C4-2B (cell line): ENCODE results near the gene PKMYT1.
A peak's percentile ranks its signal among the peaks of the same experiment; 100 is the strongest.

ENCODE experiments used
- H3K27ac ChIP-seq: fragments of 450-650 bp; 2 replicates; pipeline ENCODE4 v1.5.1; 2017
- ZFX ChIP-seq: fragments of 450-650 bp; IDR thresholded peaks from 2 replicates; pipeline ENCODE4 v1.6.1; 2017
- TF ChIP-seq, protein P1 (sequence below): fragments of 450-650 bp; conservative IDR thresholded peaks from 2 replicates; pipeline ENCODE4 v1.5.1; 2017; ENCODE audit warnings: mild to moderate bottlenecking

Gene PKMYT1

DNA sequence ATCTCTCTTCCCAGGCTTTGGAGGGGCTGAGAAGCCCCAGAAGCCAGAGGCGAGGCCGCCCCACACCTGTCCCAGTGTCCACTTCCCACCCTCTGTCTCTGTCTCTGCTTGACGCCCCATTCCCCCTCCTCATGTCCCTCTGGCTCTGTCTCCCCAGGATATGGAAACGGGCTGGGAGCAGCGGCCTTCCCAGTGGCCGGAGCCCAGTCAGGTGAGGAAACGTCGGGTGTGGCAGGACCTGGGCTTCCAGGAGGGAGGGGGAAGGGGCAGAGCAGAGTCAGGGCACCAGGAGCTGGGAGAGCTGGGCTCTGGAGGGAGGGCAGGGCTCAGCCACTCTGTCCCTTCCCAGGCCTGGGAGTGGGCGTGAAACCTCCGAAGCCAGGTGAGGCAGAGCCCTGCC, 10.6 kb upstream of the PKMYT1 start:
- no peak for TF ChIP-seq ZFX
- TF ChIP-seq, protein P1, sequence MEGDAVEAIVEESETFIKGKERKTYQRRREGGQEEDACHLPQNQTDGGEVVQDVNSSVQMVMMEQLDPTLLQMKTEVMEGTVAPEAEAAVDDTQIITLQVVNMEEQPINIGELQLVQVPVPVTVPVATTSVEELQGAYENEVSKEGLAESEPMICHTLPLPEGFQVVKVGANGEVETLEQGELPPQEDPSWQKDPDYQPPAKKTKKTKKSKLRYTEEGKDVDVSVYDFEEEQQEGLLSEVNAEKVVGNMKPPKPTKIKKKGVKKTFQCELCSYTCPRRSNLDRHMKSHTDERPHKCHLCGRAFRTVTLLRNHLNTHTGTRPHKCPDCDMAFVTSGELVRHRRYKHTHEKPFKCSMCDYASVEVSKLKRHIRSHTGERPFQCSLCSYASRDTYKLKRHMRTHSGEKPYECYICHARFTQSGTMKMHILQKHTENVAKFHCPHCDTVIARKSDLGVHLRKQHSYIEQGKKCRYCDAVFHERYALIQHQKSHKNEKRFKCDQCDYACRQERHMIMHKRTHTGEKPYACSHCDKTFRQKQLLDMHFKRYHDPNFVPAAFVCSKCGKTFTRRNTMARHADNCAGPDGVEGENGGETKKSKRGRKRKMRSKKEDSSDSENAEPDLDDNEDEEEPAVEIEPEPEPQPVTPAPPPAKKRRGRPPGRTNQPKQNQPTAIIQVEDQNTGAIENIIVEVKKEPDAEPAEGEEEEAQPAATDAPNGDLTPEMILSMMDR = no peak
- peak overlapping the region; percentile 35 for H3K27ac ChIP-seq

DNA sequence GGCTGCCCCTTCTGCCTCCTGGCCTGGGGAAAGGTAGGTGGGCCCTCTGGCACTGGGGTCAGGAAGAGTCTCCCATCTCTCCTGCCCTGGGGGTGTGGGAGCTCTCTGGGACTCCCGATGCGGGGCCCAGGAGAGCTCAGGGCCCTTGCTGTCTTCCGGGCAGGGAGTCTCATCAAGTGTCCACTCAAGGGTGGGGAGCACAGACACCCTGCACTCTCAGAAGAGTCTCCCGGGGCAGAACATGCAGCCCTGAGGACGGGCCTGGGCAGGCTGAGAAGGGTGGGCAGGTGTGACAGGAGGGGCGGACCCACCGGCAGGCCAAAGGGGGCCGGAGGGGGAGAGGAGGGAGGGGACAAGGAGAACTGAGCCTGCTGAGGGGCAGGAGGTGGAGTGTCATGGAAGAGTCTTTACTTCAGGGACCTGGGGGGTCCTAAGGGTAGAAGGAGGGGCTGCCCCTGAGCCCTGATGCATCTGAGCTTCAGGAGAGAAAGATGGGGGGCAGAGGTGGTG, 8.4 kb upstream of the PKMYT1 start:
- no peak overlapping the region for H3K27ac ChIP-seq
- TF ChIP-seq ZFX = no peak
- TF ChIP-seq, protein P1 = no peak

DNA sequence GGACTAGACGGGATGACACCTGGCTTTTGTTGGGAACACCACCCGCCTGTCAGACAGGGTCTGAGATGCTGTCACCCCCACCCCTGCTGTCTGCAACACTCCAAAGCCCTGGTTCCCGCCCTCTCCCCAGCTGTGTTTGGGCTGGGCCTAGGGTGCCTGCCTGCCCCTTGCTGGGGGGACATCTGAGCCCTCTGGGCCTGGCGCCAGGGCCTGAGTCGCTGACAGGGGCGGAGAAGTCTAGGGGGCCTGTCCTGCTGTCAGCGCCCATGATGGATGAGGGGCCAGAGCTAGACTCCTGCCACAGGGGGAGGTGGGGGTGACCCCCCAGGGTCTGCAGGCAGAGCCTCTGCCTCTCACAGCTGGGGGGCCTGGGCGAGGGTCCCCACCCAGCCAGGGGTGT, 7.6 kb upstream of the PKMYT1 start:
- TF ChIP-seq, protein P1 = no peak
- TF ChIP-seq ZFX = no peak
- H3K27ac ChIP-seq = no peak overlapping the region

DNA sequence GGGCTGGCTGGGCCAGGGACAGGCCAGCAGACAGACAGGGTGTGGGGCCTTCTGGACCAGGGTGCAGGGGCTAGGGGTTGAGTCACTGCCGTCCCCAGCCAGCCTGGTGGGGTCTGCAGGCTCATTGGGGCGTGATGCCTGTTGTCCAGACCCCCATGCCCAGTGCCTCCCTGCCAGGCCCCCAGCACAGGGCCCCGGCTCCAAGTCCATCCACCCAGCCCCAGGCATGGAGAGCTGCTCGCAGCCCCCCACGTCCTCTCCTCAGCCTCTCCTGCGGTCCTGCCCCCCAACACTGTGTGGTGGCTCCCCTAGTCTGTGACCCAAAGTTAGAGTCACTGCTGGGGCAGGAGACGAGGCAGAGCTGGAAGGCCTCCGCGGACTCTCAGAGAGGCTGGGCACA, 7.0 kb upstream of the PKMYT1 start:
- no peak overlapping the region for H3K27ac ChIP-seq
- TF ChIP-seq, protein P1 = no peak
- TF ChIP-seq ZFX = no peak

DNA sequence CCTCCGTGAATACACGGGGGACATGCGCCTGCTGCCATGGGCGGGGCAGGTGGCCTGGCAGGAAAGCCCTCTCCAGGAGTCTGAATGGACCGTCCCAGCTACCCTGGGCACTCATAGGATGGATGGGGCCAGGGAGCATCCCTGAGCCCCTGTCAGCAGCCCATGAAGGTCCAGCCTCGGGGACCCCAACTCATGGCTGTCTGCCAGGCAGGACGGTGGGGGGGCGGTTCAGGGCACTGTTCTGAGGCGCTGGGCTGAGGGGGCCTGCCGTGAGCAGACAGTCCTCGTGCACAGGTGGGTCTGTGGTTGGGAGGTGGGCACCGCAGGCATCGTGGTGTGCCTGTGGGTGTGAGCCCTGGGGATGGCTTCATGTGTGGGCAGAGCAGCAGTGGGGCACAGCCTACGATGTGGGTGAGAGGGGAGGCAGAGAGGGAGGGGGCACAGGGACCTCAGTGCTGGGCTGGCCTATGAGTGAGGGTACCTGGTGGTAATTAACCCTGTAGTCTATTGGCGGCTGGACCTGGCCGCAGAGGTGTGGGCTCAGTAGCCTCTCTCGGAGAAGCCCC, 6.5 kb upstream of the PKMYT1 start:
- TF ChIP-seq ZFX = no peak
- TF ChIP-seq, protein P1 = no peak
- H3K27ac ChIP-seq = 0 out of 2 replicates have a peak overlapping the region, but pooled peaks have one; percentile 7

DNA sequence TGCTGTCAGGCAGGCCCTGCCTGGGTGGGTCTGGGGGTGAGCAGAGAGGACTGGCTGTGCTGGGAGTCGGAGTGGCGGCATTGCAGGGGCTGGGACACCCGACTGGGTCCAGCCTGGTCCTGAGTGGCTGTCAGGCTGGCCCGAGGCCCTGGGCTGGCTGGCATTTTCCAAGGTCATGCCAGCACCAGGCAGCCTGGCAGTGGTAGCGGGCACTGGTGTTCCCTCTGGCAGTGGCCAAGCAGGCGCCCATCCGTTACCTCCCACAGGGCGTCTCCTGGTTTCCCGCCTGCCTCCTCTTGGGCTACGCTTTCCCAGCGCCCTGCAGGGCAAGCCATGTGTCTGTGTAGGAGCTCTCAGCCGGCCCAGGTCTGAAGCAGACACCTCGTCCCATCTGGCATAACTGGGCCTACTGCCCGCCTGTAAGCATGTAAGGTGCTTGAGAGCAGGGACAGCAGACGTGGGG, 5.7 kb upstream of the PKMYT1 start:
- peak overlapping the region; percentile 7; the same call in 1 of the 2 replicates for H3K27ac ChIP-seq
- TF ChIP-seq ZFX = no peak
- TF ChIP-seq, protein P1 = no peak

DNA sequence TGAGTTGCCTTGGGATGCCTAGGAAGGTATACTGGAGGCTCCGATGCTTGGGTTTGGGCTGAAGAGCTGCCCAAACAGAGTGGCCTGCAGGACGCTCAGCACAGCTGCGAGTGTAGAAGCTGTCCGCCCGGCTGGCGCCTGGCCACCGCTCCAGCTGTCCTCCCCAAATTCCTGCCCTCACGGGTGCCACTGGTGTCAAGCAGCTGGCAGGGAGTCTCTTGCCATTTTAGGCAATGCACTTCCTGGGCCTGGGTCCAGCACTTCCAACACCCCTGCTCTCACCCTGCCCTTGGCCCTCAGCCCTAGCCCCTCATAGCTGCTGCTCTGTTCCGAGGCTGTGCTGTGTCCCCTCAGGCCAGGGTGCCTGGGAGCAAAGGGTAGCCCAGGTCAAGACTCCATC, 5.2 kb upstream of the PKMYT1 start:
- TF ChIP-seq ZFX = no peak
- TF ChIP-seq, protein P1 = no peak
- peak overlapping the region; percentile 7; the same call in 1 of the 2 replicates for H3K27ac ChIP-seq
